Transverse colon (tissue), 4 donors: ENCODE data around the gene CACNA1C. TPM values are rescaled to one million over a fixed set of nuclear protein-coding genes. Genes with fewer than 3 reads are reported as not detected.

Experiments
- DNase-seq: peaks from one replicate; pipeline ENCODE4 v3.0.0-alpha.2; 2019
- H3K27ac ChIP-seq, 4 donors: fragments of 200-600 bp; sonication (generic); 2 replicates each; pipeline ENCODE4 v1.5.1; 2016 to 2018; ENCODE audit warnings: inconsistent platforms in 4 of 4
- H3K27me3 ChIP-seq: fragments of 200-600 bp; sonication (generic); 2 replicates; pipeline ENCODE4 v1.5.1; 2017; ENCODE audit warnings: inconsistent platforms
- H3K36me3 ChIP-seq, 4 donors: fragments of 200-600 bp; sonication (generic); 2 replicates each; pipeline ENCODE4 v1.5.1; 2017 to 2019; ENCODE audit warnings: inconsistent platforms in 4 of 4
- H3K4me1 ChIP-seq, 4 donors: fragments of 200-600 bp; sonication (generic); 2 replicates each; pipeline ENCODE4 v1.5.1; 2017 to 2020; ENCODE audit warnings: inconsistent platforms in 4 of 4
- H3K4me3 ChIP-seq, 4 donors: fragments of 200-600 bp; sonication (generic); 1 replicate in 1 of 4; 2 replicates in 3 of 4; pipeline versions ENCODE4 v1.5.1 to v1.6.1; 2017 to 2019; ENCODE audit warnings: inconsistent platforms in 4 of 4
- H3K9me3 ChIP-seq, 2 donors: fragments of 200-600 bp; sonication (generic); 2 replicates each; pipeline ENCODE4 v1.5.1; 2017 to 2019; ENCODE audit warnings: inconsistent platforms in 2 of 2
- EP300 ChIP-seq: sonication (generic); formaldehyde crosslinking; IDR thresholded peaks from one replicate; pipeline ENCODE4 v1.6.1; 2017; ENCODE audit warnings: antibody characterized with exemption, low read depth
- POLR2A ChIP-seq: fragments of 450-650 bp; IDR thresholded peaks from one replicate; pipeline ENCODE4 v1.6.1; 2016; ENCODE audit warnings: antibody characterized with exemption, mild to moderate bottlenecking, moderate library complexity
- POLR2AphosphoS5 ChIP-seq, 3 donors: sonication (generic); formaldehyde crosslinking; IDR thresholded peaks; one replicate each; pipeline ENCODE4 v1.6.1; 2016; ENCODE audit warnings: antibody characterized with exemption in 3 of 3
- WGBS, 2 donors: methylation state at CpG; one replicate each; pipeline ENCODE4 v1.1.5; 2018; ENCODE audit warnings: low coverage in 1 of 2; 5-methylcytosine and 5-hydroxymethylcytosine counted together
- in situ Hi-C, 4 donors: fragments of 200-750 bp; cut with MboI; loops; one replicate each; pipeline versions ENCODE4 v1.15.0 to v1.15.1; 2017; ENCODE audit warnings: low sequenced_read_pairs in 3 of 4, low pct_ligation_motif_present in 1 of 4, low pct_unique_long_range_greater_than_20kb in 1 of 4
- intact Hi-C: fragments of 100-400 bp; cut with DNase I; formaldehyde crosslinking; loops from one replicate; pipeline ENCODE4 v1.15.1; 2023; ENCODE audit warnings: low total_unique reads
- total RNA-seq, 4 donors: library from RNA; depleted of rRNA; stranded (reverse); fragments of >200 nt; gene quantifications; one replicate each; pipeline ENCODE4 v1.1.0, GENCODE V29; 2016
- TF ChIP-seq, protein P1 (sequence below), 5 experiments: fragments of 200-600 bp in 3 of 5; fragments of 450-650 bp in 2 of 5; sonication (generic) in 3 of 5; IDR thresholded peaks; 1 replicate in 2 of 5; 2 replicates in 3 of 5; pipeline ENCODE4 v1.5.1; 2016 to 2017; ENCODE audit warnings: antibody characterized with exemption in 5 of 5, inconsistent platforms in 3 of 5, mild to moderate bottlenecking in 2 of 5, moderate library complexity in 1 of 5

CACNA1C gene
- total RNA-seq, 4 donors from 2014 or later, result 18.8 to 35.2 (median 24.8) TPM

DNA sequence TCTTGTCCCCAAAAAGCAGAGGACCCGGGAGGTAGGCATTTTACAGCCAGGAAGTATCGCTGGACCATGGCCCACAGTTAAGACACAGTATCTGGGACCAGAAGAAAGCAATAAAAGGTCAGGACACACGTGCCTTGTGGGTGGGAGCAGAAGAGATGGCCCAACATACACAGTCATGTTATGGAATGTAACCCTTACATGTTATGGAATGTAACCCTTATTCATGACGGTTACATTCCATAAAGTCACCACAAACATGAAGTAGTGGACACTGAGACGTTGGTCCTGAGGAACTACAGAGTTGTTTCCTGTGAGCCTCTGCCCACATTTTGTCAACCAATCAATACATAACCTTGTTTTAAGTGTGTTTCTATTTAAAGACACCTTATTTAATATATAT lies 456.4 kb downstream of the CACNA1C start:
- no peak overlapping the region for H3K27ac ChIP-seq
- TF ChIP-seq, protein P1, sequence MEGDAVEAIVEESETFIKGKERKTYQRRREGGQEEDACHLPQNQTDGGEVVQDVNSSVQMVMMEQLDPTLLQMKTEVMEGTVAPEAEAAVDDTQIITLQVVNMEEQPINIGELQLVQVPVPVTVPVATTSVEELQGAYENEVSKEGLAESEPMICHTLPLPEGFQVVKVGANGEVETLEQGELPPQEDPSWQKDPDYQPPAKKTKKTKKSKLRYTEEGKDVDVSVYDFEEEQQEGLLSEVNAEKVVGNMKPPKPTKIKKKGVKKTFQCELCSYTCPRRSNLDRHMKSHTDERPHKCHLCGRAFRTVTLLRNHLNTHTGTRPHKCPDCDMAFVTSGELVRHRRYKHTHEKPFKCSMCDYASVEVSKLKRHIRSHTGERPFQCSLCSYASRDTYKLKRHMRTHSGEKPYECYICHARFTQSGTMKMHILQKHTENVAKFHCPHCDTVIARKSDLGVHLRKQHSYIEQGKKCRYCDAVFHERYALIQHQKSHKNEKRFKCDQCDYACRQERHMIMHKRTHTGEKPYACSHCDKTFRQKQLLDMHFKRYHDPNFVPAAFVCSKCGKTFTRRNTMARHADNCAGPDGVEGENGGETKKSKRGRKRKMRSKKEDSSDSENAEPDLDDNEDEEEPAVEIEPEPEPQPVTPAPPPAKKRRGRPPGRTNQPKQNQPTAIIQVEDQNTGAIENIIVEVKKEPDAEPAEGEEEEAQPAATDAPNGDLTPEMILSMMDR (IDR thresholded peaks at IDR 0.05), result no peak
- TF ChIP-seq POLR2AphosphoS5 (IDR thresholded peaks at IDR 0.05), result no peak
- no peak for TF ChIP-seq EP300
- TF ChIP-seq POLR2A, result no peak
- no peaks in the 10 kb centered on the region for H3K36me3 ChIP-seq
- in situ Hi-C loops (no loop called here), intact Hi-C loops (no loop called here)
- H3K27me3 ChIP-seq, result no peaks in the 10 kb centered on the region
- H3K4me1 ChIP-seq, result no peaks in the 10 kb centered on the region
- no peak overlapping the region for H3K4me3 ChIP-seq
- WGBS, 2 donors, result 83 to 100% methylated on average over 2 to 5 of the region's 5 CpGs
- no peak for DNase-seq
- no peaks in the 10 kb centered on the region for H3K9me3 ChIP-seq

DNA sequence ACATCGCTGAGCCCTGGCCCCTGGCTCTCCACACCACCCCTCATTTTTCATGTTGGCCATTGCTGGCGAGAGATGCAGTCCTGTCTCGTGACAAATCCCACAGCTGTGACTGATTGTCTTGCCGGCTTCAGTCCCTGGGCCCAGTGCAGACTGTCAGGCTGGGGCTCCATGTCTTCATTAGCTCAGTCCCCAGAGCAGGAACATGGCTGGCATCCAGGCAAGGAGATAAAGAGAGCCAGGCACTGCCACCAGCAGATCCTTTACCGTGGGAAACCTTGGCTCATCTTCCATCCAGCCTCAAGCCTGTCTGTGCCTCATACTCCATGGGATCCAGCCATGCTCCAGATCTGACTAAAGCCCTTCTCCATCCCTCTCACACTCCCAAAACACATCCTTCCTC lies 457.3 kb downstream of the CACNA1C start:
- no peak overlapping the region for H3K4me3 ChIP-seq
- H3K36me3 ChIP-seq, result no peaks in the 10 kb centered on the region
- no peaks in the 10 kb centered on the region for H3K27me3 ChIP-seq
- intact Hi-C loops, result no loop called here
- H3K9me3 ChIP-seq, result no peaks in the 10 kb centered on the region
- H3K4me1 ChIP-seq, result no peaks in the 10 kb centered on the region
- WGBS, 2 donors, result 94% methylated on average over 5 of the region's 5 CpGs; no CpG with 5 or more reads in 1 of the 2 donors
- no peak overlapping the region for H3K27ac ChIP-seq
- TF ChIP-seq EP300, result no peak
- TF ChIP-seq POLR2A, result no peak
- TF ChIP-seq, protein P1 (IDR thresholded peaks at IDR 0.05), result no peak
- TF ChIP-seq POLR2AphosphoS5 (IDR thresholded peaks at IDR 0.05), result no peak
- in situ Hi-C loops, result no loop called here
- no peak for DNase-seq

DNA sequence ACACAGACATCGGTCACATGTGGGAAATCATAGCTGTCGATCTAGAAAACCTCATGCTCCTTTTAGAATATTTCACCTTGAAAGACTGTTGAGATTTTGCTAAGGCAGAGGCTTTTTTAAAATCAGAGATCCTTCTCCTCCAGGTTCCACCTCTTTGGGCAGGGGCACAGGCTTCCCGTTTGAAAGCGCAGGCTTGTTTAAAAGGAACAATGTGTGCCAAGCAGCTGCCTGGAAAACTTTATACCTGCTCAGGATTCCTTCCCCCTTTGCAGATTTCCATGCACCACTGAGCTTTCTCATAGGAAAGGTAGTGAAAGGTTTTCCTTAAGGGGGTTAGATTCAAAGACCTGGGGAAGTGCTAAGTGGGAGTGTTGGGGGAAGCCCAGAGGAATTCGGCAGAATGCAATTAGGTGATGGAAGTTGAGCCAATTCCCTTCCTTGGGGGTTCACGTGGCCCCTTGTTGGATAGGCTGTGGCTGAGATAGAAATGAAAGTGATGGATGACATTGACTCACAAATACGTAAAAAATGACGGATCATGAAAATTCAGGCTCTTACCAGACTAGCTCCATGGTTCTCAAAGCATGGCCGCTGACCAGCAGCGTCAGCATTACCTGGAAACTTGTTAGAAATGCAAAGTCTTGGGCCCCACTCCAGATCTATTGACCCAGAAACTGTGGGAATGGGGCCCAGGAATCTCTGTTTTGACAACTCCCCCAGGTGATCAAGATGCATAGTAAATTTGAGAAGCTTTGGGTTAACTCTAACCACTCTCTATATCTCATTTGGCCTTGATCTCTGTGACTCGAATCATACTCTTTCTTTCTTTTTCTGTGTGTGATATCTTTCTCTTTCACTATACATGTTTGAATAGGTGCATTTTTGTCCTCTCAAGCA lies 460.6 kb downstream of the CACNA1C start:
- H3K4me3 ChIP-seq, result no peak overlapping the region
- no peak for DNase-seq
- H3K4me1 ChIP-seq, result no peaks in the 10 kb centered on the region
- 77 to 91% methylated on average over 4 to 11 of the region's 11 CpGs for WGBS, 2 donors
- H3K27me3 ChIP-seq, result no peaks in the 10 kb centered on the region
- intact Hi-C loops, result no loop called here
- no peaks in the 10 kb centered on the region for H3K36me3 ChIP-seq
- in situ Hi-C loops, result no loop called here
- TF ChIP-seq POLR2A, result no peak
- TF ChIP-seq, protein P1 (IDR thresholded peaks at IDR 0.05), result no peak
- TF ChIP-seq EP300, result no peak
- TF ChIP-seq POLR2AphosphoS5 (IDR thresholded peaks at IDR 0.05), result no peak
- no peak overlapping the region for H3K27ac ChIP-seq
- no peaks in the 10 kb centered on the region for H3K9me3 ChIP-seq

DNA sequence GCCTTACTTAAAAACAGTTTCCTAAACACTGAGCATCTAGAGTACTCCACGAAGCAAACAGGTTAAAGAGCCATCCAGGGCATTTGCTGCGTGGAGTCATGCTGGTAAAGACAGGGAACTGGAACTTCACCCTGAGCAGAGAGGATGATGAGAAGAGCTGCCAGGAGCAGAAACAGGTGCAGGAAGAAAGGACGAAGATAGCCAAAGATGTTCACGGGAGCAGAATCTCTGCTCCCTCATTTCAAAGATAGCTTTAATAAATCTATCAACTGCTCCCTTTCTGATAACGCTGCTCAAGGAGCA lies 461.2 kb downstream of the CACNA1C start:
- 86 to 87% methylated on average over 3 to 5 of the region's 5 CpGs for WGBS, 2 donors
- no peaks in the 10 kb centered on the region for H3K4me1 ChIP-seq
- no peaks in the 10 kb centered on the region for H3K9me3 ChIP-seq
- no peak for TF ChIP-seq POLR2AphosphoS5 (IDR thresholded peaks at IDR 0.05)
- TF ChIP-seq, protein P1 (IDR thresholded peaks at IDR 0.05), result no peak
- no peak for TF ChIP-seq POLR2A
- intact Hi-C loops, result no loop called here
- H3K4me3 ChIP-seq, result no peak overlapping the region
- DNase-seq, result no peak
- no peaks in the 10 kb centered on the region for H3K36me3 ChIP-seq
- H3K27ac ChIP-seq, result no peak overlapping the region
- in situ Hi-C loops, result no loop called here
- H3K27me3 ChIP-seq, result no peaks in the 10 kb centered on the region
